ENCODE data around the gene LARGE1. TPM values are rescaled to one million over a fixed set of nuclear protein-coding genes. Genes with fewer than 3 reads are reported as not detected.
A peak's percentile ranks its signal among the peaks of the same experiment; 100 is the strongest.

LARGE1 gene
- polyA plus RNA-seq, 5 donors, result 25.2 to 39.4 (median 31.5) TPM

DNA sequence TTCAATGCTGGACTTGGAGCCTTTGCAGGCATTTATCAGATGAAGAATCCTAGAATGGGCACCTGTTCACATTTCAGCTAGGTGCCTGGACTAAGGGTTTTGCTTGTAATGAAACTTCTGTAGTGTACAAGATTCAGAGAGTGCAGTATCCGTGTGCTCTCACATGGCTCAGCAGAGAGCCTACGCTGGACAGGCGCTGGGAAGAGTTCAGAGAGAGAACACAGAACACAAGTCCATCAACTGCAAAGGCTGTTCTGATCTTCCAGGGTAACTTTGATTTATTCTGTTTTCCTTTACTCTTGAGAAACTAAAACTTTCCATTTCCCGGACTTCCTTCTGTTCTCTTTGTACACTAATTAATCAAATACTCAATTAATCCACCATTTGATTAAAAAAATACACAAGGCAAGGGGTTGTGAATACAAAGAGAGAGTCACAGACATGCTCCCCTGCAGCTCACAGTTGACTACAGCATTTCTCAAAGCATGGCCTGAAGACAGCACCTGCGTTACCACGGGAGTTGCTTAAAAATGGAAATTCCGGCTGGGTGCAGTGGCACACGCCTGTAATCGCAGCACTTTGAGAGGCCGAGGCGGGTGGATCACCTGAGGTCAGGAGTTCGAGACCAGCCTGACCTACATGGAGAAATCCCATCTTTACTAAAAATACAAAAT lies 393.7 kb downstream of the LARGE1 start:
- no peak for DNase-seq

DNA sequence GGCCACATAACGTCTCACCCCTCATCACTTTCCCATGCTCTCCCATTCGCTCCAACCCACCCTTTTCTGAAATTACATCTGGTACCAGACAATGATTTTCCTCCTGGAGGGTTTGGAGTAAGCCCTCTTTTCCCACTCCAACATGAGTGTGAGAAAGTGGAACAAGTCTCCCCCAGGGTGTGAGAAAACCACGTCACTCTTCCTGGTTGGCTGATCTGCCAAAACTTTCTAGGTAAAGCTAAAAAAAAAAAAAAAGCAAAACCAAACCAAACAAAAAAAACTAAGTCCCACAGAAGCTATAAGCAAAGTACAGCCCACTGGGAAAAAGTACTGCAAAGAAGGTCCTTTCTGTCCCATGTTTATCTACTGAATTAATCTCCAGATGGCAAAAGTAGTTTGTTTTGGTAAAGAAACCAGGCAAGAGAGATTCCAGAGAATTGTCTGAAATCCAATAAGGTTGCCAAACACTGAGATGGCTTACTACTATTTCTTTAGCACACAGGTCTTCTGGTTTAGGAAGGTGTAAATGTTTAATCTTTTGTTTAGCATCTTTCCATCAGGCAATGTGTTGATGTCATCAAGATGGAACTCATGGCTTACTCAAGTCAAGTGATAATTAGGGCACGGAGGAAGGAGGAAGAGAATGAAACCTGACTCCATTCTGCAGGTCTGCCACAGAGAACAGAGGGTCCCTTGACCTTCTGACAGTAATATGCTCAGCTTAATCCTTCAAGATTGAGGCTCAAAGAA lies 395.6 kb downstream of the LARGE1 start:
- DNase-seq, result no peak

DNA sequence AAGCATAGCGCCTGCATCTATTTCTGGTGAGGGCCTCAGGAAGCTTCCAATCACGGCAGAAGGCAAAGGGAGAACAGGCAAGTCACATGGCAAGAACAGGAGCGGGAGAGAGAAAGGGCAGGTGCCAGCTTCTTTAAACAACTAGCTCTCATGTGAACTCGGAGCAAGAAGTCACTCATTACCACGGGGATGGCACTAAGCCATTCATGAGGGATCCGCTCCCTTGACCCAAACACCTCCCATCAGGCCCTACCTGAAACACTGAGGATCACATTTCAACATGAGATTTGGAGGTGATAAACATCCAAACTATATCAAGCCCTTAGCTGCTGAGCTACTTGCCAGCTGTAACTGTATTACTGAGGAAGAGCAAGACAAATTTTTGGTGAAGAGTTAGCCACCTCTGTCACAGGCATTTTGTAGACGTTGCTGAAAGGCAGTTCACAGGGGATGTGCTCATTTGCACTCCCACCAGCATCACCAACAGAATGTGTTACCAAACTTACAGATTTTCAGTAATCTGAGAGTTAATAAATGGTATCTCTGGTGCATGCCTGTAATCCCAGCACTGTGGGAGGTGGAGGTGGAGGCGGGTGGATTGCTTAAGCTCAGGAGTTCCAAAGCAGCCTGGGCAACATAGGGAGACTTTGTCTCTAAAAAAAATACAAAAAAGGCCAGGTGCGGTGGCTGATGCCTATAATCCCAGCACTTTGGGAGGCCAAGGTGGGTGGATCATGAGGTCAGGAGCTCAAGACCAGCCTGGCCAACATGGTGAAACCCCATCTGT lies 398.2 kb downstream of the LARGE1 start:
- no peak for DNase-seq

DNA sequence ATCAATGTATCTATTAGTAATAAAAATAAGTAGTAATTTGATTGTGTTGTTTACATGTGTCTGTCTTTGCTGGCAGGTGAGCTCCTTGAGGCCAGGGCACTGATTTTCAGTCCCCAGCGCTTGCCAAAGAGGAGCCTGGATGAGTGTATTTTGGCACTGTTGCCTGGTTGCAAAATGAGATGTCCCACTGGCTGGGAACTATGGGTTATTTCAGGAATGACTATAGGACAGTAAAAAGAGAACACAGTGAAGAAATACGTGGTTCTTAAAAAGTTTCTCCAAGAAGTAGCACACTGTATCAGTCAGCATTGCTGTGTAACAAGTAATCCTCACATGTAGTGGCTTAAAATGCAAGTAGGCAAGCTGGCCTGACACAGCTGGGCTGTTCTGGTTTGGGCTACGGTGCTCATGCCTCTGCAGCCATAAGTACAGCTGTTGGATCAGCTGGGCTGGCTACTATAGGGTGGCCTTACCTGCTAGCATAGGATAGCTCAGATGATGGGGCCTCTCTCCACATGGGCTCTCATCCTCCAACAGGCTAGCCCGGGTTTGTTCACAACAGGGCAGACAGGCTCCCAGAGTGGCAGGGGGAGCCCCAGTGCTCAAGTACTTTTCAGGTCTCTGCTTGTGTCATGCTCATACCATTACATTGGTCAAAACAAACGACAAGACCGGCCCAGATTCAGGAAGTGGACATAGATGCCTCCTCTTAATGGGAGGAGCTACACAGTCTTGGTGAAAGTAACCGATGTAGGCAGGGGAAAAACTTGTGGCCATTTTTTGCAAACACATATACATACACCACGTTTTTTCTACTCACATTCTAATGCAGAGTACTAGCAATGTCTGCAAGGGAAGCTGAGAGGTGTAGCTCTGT lies 399.1 kb downstream of the LARGE1 start:
- DNase-seq, result no peak

DNA sequence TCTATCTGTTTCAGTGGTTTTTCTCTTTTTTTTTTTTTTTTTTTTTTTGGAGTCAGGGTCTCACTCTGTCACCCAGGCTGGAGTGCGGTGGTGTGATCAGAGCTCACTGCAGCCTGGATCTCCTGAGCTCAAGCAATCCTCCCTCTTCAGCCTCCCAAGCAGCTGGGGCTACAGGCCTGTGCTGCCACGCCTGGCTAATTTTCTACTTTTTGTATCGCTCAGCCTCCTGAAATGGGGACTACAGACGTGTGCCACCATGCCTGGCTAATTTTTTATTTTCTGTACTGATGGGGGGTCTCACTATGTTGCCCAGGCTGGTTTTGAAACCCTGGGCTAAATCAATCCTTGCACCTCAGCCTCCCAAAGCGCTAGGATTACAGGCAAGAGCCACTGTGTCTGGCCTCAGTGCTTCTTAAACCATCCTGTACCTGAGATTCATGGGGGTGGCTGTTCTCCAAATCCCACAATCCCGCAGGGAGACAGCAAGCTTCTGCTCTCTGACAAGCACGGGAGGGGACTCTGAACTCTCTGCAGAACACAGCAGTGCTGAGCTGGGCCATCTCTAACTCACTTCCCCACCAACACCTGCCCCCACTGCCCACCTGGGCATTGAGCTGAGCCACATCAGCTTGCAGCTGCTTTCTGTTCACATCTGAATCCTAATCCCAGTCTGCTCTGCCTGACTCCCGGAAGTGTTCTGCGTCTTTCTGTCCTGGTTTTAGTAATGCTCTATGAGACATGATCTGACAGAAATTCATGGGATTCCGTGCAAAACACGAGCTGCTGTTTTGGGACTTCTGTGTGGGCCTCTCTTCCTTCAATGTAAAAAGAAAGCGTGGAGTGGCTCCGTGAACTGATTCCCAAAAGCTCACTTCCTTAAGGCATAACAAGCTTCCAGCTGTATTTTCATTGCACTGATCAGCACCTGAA lies 400.0 kb downstream of the LARGE1 start:
- no peak for DNase-seq

DNA sequence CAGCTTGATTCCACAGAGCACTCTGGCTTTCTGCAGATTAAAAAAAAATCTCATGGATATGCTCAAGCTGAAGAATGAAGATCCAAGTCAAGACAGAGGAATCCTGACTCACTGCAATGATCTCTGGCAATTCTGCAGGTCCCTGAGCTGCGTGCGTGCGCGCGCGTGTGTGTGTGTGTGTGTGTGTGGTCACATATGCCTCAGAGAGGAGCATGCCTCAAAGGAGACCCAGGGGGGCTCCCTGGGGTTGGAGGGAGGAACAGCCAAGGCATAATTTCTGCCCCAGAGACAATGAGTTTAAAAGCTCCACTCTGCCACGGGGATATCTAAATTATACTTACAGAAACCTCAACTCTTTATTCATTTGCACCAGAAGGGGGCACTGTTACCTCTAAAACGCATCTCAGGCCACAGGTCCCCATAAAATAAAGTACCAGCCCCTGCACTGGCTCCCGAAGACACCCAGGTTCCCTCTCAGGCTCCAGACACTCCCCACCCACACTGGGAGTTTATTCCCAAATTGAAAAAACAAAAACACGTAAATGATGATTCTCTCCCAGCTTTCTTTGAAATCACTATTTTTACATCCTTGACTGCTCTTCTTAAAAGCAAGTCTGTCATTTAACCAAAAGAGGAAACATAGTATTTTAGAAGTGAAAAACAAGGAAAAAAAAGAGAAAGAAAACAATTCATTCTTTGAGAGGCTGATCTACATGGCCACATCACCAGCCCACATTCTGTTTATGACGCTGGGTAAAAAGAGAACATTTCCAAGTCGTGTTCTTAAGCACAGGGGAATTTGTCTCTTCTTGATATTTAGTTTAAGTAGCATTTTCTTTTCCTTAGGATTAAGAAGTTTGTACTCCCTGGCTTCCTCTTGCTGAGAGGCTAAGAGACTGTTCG lies 401.0 kb downstream of the LARGE1 start:
- peak; percentile 57 to 68 for DNase-seq

DNA sequence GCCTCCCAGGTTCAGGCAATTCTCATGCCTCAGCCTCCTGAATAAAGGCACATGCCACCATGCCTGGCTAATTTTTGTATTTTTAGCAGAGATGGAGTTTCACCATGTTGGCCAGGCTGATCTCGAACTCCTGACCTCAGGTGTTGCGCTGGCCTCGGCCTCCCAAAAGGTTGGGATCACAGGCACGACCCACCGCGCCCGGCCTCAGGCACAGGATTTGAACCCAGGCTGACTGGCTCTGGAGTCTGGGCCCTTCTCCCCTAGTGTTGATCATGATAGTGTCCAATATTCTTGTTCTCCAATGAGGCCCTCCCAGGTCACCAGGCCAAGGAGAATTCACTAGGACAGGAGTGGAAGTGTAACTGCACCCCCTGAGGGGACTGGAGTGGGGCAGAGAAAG lies 401.9 kb downstream of the LARGE1 start:
- DNase-seq, result no peak

DNA sequence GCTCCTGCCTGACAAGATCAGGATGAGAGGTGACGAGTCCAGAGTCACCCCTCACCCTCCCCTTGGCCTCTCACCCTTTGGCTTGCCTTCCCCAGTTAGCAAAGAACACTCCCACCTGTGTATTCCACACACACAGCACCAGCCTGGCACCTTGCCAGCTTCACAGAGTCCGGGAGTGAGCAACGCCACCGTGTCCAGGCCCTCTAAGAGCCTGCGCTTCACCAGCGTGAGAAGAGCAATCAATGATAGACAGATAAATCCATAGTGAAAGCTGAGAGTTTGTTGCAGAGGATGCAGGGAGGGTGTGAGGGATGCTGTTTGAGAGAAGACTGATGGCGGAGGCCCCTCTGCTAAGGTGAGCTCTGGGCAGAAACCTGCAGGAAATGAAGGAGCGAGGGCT lies 404.5 kb downstream of the LARGE1 start:
- DNase-seq, result no peak

DNA sequence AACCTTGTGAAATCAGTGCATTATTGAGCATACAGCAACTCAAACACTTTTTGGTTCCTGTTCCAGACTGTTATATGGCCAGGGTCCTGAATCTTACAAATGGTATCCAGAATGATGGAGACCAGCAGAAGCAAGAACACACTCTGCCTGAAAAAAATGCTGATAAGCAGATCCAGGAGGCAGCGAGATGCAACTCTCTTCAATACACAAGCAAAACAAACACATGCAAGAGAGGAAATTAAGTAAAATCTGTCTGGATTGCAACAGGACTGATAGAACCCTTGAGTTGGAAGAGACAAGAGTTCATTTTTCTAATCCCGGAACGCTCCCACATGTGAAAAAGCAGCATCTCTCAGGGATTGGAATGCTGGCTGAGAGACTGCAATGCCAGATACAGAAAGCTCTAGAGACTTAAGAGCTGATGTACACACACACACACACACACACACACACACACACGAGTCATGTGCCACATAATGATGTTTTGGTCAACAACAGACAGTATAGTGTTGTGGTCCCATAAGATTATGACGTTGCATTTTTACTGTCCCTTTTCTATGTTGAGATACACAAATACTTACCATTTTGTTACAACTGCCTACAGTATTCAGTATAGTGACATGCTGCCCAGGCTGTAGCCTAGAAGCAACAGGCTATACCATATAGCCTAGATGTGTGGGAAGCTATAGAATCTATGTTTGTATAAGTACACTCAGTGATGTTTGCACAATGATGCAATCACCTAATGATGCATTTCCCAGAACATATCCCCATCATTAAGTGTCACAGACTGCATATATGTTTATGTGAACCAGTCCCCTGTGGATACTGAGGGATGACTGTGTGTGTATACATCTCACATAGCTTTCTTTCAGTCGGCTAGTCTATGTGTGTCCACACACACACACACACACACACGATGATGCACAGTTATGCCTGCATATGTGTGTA lies 406.6 kb downstream of the LARGE1 start:
- no peak for DNase-seq

DNA sequence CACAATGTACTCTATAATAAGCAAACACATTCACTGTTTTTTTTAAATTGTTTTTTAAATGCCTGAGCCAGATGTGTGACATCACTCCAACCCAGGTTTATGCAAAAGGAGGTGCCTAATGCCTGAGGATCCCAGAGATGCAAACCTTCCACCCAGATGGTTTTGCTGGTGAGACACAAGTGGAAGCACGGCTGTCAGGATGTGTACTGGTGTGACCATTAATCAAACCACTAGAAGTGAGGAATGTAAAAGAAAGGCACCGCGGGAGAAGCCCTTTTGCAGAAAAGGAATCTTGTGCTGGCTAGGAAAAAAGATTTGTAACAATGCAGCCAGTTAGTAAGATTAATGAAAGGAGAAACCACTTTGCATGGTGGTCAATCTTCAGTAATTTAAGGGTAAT lies 407.4 kb downstream of the LARGE1 start:
- DNase-seq, result no peak

DNA sequence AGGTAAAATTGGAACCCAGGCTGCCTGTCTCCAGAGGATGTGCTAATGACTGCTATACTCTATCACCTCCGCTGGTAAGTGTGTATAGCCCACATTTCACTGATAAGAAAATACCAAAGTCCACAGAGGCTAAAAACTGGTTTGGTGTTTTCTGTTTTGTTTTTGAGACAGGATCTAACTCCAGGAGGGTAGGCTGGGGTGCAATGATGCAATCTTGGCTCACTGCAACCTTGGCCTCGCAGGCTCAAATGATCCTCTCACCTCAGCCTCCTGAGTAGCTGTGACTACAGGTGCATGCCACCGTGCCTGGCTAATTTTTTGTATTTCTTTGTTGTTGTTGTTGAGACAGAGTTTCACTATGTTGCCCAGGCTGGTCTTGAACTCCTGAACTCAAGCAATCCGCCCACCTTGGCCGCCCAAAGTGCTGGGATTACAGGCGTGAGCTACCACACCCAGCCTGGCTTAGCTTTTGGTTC lies 409.8 kb downstream of the LARGE1 start:
- no peak for DNase-seq

DNA sequence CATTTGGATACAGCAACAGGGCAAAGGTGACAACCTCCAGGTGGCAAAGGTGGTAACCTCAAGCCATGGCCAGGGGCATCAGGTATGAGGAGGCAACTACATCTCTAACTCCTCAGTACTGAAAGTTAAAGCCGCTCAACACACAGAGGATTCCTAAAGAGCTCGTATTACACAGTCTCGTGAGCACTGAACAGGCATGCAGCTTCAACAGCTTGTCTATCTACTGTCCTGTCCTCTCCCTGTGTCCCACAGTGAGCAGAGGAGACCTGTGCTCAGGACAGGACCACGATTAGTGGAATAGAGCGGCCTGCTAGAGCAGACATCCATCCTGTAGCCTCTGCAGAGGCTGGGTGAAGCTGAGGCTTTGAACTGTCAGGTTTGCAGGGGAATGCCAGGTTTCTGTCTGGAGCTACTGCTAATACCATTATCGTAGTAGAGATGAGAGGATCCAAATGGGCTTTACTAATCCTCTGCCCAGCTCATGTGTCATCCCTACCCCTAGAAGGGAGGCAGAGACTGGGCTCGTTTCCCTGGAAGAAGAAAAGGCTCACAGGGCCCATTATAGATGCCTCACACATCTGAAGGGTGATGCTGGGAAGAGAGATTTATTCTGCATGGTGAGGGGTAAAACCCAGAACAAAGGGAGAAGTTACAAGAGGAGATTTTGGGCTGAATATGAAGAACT lies 415.2 kb downstream of the LARGE1 start:
- no peak for DNase-seq

DNA sequence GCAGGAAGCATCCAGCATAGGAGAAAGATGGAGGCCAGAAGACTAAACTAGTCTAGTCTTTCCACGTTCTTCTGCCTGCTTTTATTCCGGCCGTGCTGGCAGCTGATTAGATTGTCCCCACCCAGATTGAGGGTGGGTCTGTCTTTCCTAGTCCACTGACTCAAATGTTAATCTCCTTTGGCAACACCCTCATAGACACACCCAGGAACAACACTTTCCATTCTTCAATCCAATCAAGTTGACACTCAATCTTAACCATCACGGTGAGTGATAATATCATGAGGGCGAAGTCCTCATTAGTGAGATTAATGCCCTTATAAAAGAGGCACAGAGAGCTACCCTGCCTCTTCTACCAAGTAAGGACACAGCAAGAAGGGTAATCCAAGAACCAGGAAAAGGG lies 424.2 kb downstream of the LARGE1 start:
- DNase-seq, result no peak

DNA sequence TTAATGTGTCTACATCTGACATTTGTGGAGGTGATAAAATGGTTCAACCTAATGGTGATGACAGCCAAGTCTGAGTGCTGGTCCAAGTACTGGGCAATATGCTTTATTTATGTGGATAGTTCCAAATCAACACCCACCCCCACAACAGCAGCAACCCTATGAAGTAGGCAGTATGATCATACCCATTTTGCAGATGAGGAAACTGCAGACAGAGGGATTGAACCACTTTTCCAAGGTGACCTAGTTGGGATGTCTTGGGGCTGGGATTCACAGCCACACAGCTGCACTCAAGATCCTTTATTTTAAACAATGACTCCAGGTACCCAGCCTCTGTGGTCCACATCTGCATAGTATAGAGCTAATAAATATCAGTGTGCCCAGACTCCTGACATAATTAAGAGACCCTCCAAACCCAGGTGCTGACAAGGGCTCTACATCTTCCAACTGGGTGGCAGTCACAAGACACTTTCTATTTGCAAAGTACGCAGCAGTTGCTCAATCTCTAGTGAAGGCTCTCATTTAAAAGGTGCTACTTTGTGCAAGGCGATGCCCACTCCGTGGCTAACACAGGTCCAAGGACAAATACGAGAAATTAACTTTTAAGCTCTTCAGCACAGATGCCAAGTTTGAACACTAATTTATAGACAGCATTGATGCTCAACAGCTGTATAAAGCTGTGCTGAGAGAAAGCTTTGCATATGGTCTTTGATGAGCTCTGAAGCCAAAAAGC lies 426.6 kb downstream of the LARGE1 start:
- peak in 1 of 2 donors; percentile 12 for DNase-seq

DNA sequence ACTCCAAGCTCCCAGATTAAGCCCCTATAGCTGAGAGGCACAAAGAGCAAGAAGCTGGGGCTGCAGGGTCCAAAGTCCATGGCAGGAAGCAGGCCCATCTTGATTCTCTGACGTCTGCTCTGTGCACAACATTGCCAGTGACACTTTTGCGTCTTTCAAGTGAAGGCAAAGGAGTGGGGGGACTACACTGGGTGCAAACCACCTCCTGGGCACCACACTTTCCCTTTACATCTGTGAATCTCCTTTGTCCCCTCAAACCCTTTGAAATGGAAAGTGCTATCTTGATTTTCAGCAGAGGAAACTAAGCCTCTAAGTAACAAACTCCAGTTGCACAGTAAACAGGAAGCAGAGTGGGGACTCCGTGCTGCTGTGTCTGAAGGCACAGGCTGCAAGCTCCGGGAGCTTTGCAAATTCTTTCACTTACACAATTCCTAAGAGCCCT lies 428.0 kb downstream of the LARGE1 start:
- DNase-seq, result peak; percentile 59 to 64

DNA sequence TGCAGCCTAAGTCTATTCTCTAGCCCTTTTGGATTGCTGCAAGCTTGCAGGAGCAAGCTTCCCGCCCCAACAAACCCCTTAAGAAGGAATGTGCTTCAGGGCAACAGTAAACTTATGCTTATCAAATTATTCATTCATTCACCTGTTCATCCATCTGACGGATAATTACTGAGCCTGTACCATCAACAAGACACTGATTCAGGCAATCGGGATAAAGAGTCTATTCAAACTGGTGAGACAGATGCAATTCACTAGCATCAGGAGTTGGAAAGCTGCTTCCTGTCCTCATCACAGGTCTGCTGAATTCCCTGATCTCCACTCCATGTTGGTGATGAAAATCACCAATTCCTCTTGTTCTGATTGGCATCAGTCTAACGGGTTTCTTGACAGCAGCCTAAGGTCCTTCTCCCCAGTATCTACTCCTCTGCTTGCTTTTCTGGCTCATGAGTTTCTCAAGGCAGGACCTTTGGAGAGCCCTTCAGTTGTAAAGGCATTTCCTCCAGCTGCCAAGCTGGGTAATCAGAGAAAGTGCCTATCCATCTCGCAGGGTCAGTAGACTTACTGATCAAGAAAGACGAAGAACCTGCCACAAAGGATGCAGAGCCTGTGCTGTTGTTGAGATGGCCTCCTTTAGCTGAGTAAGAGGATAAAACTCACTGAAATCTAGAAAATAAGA lies 433.1 kb downstream of the LARGE1 start:
- no peak for DNase-seq

All from right lung (tissue), 5 donors.